ENCODE results near the gene MYADM. TPM values are rescaled to one million over a fixed set of nuclear protein-coding genes. Genes with fewer than 3 reads are reported as not detected.
A peak's percentile ranks its signal among the peaks of the same experiment; 100 is the strongest.

Gene MYADM
- total and polyA plus RNA-seq, 2 of the 13 experiments (the other 11 are each of a cell fraction or from before 2014, with no cell fraction given): 19.9 to 38.1 TPM

GRCh38 chr19:53868892-53869804 is 1.5 kb downstream of the MYADM start (continued):
- TF ChIP-seq, protein P1, sequence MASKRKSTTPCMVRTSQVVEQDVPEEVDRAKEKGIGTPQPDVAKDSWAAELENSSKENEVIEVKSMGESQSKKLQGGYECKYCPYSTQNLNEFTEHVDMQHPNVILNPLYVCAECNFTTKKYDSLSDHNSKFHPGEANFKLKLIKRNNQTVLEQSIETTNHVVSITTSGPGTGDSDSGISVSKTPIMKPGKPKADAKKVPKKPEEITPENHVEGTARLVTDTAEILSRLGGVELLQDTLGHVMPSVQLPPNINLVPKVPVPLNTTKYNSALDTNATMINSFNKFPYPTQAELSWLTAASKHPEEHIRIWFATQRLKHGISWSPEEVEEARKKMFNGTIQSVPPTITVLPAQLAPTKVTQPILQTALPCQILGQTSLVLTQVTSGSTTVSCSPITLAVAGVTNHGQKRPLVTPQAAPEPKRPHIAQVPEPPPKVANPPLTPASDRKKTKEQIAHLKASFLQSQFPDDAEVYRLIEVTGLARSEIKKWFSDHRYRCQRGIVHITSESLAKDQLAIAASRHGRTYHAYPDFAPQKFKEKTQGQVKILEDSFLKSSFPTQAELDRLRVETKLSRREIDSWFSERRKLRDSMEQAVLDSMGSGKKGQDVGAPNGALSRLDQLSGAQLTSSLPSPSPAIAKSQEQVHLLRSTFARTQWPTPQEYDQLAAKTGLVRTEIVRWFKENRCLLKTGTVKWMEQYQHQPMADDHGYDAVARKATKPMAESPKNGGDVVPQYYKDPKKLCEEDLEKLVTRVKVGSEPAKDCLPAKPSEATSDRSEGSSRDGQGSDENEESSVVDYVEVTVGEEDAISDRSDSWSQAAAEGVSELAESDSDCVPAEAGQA (IDR thresholded peaks at IDR 0.05; ENCODE audit: low read depth): no peak
- TF ChIP-seq, protein P1 (CRISPR knock-in tag; IDR thresholded peaks at IDR 0.05; ENCODE audit: borderline replicate concordance): 0 out of 2 replicates have a peak, but pooled peaks have one; percentile 63
- TF ChIP-seq, protein P2, sequence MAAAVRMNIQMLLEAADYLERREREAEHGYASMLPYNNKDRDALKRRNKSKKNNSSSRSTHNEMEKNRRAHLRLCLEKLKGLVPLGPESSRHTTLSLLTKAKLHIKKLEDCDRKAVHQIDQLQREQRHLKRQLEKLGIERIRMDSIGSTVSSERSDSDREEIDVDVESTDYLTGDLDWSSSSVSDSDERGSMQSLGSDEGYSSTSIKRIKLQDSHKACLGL (CRISPR knock-in tag; IDR thresholded peaks at IDR 0.05): peak; percentile 79
- TF ChIP-seq POGZ (CRISPR knock-in tag; IDR thresholded peaks at IDR 0.05): peak; percentile 25; the same call in 1 of the 2 replicates
- 0 out of 2 replicates have a peak, but pooled peaks have one; percentile 15 for TF ChIP-seq IKZF5 (CRISPR knock-in tag; IDR thresholded peaks at IDR 0.05)
- TF ChIP-seq ZNF510 (CRISPR knock-in tag; IDR thresholded peaks at IDR 0.05; ENCODE audit: low read depth): no peak
- TF ChIP-seq ZNF704 (CRISPR knock-in tag; IDR thresholded peaks at IDR 0.05; ENCODE audit: borderline replicate concordance): peak; percentile 46; the same call in 1 of the 2 replicates
- peak; percentile 48; the same call in 1 of the 2 replicates for TF ChIP-seq GATAD2A (CRISPR knock-in tag; IDR thresholded peaks at IDR 0.05)
- peak; percentile 39; the same call in 1 of the 2 replicates for TF ChIP-seq ZBTB38 (CRISPR knock-in tag; IDR thresholded peaks at IDR 0.05)
- TF ChIP-seq ZNF234 (CRISPR knock-in tag; conservative IDR thresholded peaks at IDR 0.05): no peak
- TF ChIP-seq ZFP90 (CRISPR knock-in tag; IDR thresholded peaks at IDR 0.05; ENCODE audit: borderline replicate concordance): peak; percentile 26; the same call in 1 of the 2 replicates
- no peak; the same call in 1 of the 2 replicates for TF ChIP-seq HDAC2 (CRISPR knock-in tag; IDR thresholded peaks at IDR 0.05)
- 0 out of 2 replicates have a peak, but pooled peaks have one; percentile 65 for TF ChIP-seq ZC3H13 (CRISPR knock-in tag; IDR thresholded peaks at IDR 0.05)
- TF ChIP-seq, protein P3, sequence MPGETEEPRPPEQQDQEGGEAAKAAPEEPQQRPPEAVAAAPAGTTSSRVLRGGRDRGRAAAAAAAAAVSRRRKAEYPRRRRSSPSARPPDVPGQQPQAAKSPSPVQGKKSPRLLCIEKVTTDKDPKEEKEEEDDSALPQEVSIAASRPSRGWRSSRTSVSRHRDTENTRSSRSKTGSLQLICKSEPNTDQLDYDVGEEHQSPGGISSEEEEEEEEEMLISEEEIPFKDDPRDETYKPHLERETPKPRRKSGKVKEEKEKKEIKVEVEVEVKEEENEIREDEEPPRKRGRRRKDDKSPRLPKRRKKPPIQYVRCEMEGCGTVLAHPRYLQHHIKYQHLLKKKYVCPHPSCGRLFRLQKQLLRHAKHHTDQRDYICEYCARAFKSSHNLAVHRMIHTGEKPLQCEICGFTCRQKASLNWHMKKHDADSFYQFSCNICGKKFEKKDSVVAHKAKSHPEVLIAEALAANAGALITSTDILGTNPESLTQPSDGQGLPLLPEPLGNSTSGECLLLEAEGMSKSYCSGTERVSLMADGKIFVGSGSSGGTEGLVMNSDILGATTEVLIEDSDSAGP (CRISPR knock-in tag; IDR thresholded peaks at IDR 0.05; ENCODE audit: borderline replicate concordance): peak; percentile 76; the same call in 1 of the 2 replicates
- TF ChIP-seq POLR2AphosphoS2 (IDR thresholded peaks at IDR 0.05; ENCODE audit: low read depth, low read length): peak; percentile 52; the same call in 1 of the 2 replicates
- 0 out of 2 replicates have a peak, but pooled peaks have one; percentile 75 for TF ChIP-seq ARID2 (CRISPR knock-in tag; IDR thresholded peaks at IDR 0.05; ENCODE audit: borderline replicate concordance)

Measured in HepG2 (cell line).